HTERT RPE-1 (cell line): ENCODE data around the gene NVL.
"Not testable (repeated sequence)": the region's sequence is repeated elsewhere in the genome, so short reads cannot be mapped to it uniquely, and the experiment has no call there.

Experiments used
- in situ Hi-C: fragments of 300-500 bp; cut with MboI; formaldehyde crosslinking; loops from 4 replicates; pipeline ENCODE4 v1.14.3; 2020; ENCODE audit warnings: low sequenced_read_pairs

NVL gene

GRCh38 chr1:224329842-224330753 is at the start of gene NVL:
Gene NVL (minus strand): TSS chr1:224330172. CDS start chr1:224330127, 45 bp downstream.
- in situ Hi-C loops: no loop called here

GRCh38 chr1:224378855-224379631 is 49.1 kb upstream of the NVL start:
- in situ Hi-C loops: no loop called here

DNA sequence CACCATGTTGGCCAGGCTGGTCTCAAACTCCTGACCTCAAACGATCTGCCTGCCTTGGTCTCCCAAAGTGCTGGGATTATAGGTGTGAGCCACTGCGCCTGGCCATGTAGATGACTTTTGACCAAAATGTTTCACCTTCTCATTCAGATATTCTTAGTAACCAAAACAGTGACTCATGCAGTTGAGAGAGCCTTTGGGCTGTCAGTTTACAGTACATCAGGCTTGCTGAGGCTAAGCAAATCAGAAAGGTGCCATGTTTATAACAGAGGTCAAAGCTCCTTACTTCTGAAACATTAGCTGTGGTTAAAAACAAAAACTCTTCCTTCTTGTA is 47.7 kb upstream of the NVL start:
- in situ Hi-C loops: no loop called here

- in situ Hi-C loops: no loop called here
Observed at GRCh38 chr1:224375059-224375458, 45.1 kb upstream of the NVL start.

- in situ Hi-C loops: no loop called here
Observed at GRCh38 chr1:224373008-224373590, 43.1 kb upstream of the NVL start.

DNA sequence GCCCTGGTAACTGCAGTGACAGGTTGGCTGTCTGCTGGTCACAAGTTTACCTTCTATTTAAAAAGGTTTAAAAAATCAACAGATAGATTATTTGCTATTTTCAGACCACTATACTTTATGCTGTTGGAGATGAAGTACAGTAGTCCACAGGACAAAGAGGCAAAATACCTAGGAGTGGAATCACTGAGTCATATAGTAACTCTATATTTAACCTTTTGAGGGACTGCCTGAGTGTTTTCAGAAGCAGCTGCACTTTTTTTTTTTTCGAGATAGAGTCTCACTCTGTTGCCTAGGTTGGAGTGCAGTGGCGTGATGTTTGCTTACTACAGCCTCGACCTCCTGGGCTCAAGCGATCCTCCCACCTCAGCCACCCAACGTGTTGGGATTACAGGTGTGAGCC is 38.4 kb upstream of the NVL start:
- in situ Hi-C loops: no loop called here

DNA sequence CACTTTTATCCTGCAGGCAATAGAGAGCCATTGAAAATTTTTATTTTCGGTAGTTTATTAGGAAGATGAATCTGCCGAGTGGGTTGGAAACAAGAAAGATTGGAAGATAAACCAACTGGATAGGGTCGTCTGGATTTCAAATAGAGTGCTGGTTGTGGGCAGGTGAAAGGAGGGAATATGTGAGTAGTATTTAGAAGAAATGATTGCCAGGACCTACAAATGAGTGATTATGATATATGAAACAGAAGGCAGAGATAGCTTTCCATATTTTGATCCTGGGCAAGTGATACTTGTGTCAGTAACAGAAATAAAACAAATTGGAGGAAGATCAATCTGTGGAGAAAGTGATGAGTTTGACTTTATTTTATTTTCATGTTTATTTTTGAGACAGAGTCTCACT is 29.2 kb upstream of the NVL start:
- in situ Hi-C loops: no loop called here

- in situ Hi-C loops: no loop called here
Observed at GRCh38 chr1:224358237-224358636, 28.3 kb upstream of the NVL start.

DNA sequence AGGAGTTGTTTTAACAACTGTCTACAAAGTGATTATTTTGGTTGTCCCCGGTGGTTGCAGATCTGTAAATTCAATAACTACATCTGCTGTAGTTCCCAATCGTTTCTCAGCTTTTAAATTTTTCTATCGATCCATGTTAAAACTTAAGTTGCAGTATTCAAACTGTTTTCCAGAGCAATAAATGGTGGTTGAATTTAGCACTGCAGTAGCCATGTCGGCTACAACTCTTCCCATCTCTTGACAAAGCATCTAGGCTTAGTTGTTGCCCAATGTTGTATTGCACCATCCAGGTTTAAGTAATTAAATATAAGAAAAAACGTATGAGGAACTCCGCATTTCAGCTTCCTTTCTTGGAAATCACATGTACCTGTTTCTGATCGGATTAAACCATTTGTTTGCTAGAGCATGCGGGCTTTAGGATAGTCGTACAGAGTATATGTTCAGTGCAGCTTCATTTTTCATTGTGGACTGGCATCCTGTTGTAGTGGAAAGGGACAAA is 27.7 kb upstream of the NVL start:
- in situ Hi-C loops: no loop called here

DNA sequence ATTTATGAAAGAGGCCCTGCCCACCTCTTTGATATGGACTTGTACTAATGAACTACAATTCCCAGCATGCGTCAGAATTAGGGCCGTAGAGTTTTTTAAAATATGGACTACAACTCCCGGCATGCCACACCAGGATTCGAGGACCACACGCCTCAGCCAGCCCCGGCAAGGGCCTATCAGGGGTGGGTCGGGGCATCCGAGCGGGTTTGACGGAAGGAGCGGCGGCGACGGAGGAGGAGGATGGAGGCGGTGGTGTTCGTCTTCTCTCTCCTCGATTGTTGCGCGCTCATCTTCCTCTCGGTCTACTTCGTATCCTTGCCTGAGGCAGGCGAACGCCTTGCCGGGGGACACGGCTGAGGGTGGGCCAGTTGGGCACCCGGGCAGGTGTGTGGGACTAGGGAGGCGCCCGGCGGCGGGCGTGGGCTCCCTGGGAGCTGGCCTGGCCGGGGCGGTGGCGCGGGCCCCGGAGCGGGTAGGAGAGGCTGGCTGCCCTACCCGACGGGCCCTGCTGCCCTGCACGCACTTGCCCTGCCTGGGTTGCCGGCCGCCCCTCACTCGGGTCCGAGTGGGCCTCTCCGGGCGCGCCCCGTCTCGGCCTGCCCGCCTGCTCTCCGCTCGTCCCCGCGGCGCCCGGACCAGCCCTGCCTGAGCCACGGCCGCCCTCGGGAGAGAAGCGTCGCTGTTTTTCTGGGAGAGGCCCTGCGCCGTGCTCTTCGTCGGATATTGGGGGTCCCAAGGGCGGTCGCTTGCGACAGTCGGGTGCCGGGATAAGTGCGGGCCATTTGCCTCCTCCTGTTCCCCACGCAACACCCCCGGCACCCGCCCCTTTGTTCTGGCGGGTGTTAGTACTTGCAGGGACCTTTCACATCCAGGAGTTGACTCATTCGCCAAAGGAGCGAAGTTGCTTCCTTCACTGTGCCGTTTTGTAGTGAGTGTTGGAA is 27.0 kb upstream of the NVL start, which contains the start of gene CNIH4:
Gene CNIH4 (plus strand): TSS at position 195 of the 941 bp plus-strand sequence. CDS start 46 bp downstream, at position 241.
- in situ Hi-C loops: no loop called here

- in situ Hi-C loops: no loop called here
Observed at GRCh38 chr1:224353975-224354925, 24.3 kb upstream of the NVL start.

- in situ Hi-C loops: not testable (repeated sequence)
Observed at GRCh38 chr1:224352436-224353085, 22.6 kb upstream of the NVL start.

DNA sequence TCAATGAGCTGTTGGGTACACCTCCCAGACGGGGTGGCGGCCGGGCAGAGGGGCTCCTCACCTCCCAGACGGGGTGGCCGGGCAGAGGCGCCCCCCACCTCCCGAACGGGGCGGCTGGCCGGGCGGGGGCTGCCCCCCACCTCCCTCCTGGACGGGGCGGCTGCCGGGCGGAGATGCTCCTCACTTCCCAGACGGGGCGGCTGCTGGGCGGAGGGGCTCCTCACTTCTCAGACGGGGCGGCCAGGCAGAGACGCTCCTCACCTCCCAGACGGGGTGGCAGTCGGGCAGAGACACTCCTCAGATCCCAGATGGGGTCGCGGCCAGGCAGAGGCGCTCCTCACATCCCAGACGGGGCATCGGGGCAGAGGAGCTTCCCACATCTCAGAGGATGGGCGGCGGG is 19.7 kb upstream of the NVL start:
- in situ Hi-C loops: not testable (repeated sequence)

- in situ Hi-C loops: no loop called here
Observed at GRCh38 chr1:224348137-224348536, 18.2 kb upstream of the NVL start.

DNA sequence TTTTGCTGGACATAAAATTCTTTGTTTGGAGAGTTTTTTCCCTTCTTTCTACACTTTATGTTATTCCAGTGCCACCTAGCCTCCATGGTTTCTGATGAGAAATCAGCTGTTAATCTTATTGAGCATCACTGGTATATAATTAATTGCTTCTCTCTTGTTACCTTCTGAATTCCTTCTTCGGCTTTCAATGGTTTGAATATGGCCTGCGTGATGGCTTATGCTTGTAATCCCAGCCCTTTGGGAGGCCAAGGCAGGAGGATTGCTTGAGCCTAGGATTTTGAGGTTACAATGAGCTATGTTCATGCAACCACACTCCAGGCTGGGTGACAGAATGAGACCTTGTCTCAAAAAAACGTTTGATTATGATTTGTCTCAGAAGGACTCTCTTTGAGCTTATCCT is 13.7 kb upstream of the NVL start:
- in situ Hi-C loops: no loop called here

DNA sequence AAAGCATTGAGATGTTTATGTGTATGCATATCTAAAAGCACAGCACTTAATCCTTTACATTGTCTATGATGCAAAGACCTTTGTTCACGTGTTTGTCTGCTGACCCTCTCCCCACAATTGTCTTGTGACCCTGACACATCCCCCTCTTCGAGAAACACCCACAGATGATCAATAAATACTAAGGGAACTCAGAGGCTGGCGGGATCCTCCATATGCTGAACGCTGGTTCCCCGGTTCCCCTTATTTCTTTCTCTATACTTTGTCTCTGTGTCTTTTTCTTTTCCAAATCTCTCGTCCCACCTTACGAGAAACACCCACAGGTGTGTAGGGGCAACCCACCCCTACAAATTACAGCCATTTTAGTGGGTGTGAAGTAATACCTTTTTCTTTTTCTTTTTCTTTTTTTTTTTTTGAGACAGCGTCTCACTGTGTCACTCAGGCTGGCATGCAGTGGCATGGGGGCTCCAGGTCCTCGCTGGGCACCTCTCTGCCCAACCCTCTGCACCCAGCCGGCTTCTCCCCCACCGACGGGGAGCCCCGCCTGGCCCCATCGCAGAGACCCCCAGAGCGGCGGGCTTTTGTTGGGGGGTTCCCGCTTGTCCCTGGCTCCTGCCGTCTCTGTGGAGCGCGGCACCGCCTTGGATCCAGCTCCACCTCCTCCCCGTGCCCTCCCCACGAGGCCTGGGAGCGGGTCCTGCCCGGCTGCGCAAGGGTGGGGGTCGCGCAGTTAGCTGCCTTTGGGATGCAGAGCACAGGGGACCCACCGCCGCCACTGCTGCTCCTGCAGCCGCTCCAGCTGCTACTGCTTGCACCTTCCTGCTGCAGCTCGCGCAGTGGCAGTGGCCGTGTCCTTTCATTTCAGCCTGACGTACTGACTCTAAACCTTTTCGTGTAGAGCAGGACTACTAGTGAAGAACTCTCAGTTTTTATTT is 10.7 kb upstream of the NVL start:
- in situ Hi-C loops: not testable (repeated sequence)

DNA sequence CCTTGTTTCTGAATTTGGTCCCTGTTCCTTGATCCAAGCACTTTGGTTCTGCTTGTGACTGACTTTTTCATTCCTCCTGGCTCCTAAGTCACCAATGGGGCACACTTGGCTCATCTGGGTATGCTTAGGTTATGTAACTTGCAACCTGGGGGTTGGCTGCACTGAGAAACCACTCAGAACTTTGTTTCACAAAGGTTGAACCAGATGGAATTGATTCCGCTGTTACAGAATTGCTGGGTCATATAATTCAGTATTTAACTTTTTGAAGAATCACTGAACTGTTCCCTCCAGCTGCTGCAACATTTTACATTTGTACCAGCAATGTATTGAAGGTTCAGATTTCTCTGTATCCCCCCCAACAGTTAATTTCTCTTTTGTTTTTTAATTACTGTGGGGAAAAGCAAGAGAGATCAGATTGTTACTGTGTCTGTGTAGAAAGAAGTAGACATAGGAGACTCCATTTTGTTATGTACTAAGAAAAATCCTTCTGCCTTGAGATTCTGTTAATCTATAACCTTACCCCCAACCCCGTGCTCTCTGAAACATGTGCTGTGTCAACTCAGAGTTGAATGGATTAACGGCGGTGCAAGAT is 9.6 kb upstream of the NVL start:
- in situ Hi-C loops: no loop called here
